T-helper 1 cell treated with Interleukin-12 subunit alpha and Interleukin-12 subunit beta and Interleukin-4 antibody, amounts not matched to agents 30 μg/mL and 1 μg/mL, for 36 hours (primary cell): ENCODE data around the gene AQP2.
A peak's percentile ranks its signal among the peaks of the same experiment; 100 is the strongest.

ENCODE experiments used
- H3K27ac Mint-ChIP-seq: one replicate; pipeline ENCODE4 v1.8.0; 2021; ENCODE audit warnings: mild to moderate bottlenecking, mixed read lengths
- H3K27me3 Mint-ChIP-seq: one replicate; pipeline ENCODE4 v1.8.0; 2021; ENCODE audit warnings: low read depth, mixed read lengths
- H3K36me3 Mint-ChIP-seq: one replicate; pipeline ENCODE4 v1.8.0; 2021; ENCODE audit warnings: low read depth, mixed read lengths
- H3K4me1 Mint-ChIP-seq: one replicate; pipeline ENCODE4 v1.8.0; 2021; ENCODE audit warnings: low read depth, mixed read lengths
- H3K4me3 Mint-ChIP-seq: one replicate; pipeline ENCODE4 v1.8.0; 2021; ENCODE audit warnings: mild to moderate bottlenecking, moderate library complexity, mixed read lengths
- H3K9me3 Mint-ChIP-seq: one replicate; pipeline ENCODE4 v1.8.0; 2021; ENCODE audit warnings: mixed read lengths

AQP2 gene

GRCh38 chr12:49942921-49943624 is 7.5 kb upstream of the AQP2 start:
- Mint-ChIP-seq H3K4me3 (no peak overlapping the region), H3K27me3 (no peaks in the 10 kb centered on the region), H3K27ac (no peak overlapping the region), H3K36me3 (no peaks in the 10 kb centered on the region), H3K4me1 (peaks cover 23% of the 10 kb centered on the region), H3K9me3 (no peaks in the 10 kb centered on the region)

GRCh38 chr12:49943625-49943960 is 6.9 kb upstream of the AQP2 start:
- Mint-ChIP-seq H3K4me3 (no peak overlapping the region), H3K36me3 (no peaks in the 10 kb centered on the region), H3K4me1 (peaks cover 23% of the 10 kb centered on the region), H3K9me3 (no peaks in the 10 kb centered on the region), H3K27me3 (peaks cover under 1% of the 10 kb centered on the region), H3K27ac (no peak overlapping the region)

- H3K36me3 Mint-ChIP-seq, result no peaks in the 10 kb centered on the region
- no peak overlapping the region for H3K27ac Mint-ChIP-seq
- H3K4me1 Mint-ChIP-seq, result peaks cover 23% of the 10 kb centered on the region
- H3K9me3 Mint-ChIP-seq, result no peaks in the 10 kb centered on the region
- H3K27me3 Mint-ChIP-seq, result peaks cover 3% of the 10 kb centered on the region
- no peak overlapping the region for H3K4me3 Mint-ChIP-seq
Observed at GRCh38 chr12:49944046-49944445, 6.5 kb upstream of the AQP2 start.

- Mint-ChIP-seq H3K9me3 (no peaks in the 10 kb centered on the region), H3K27ac (no peak overlapping the region), H3K27me3 (peaks cover 3% of the 10 kb centered on the region), H3K36me3 (no peaks in the 10 kb centered on the region), H3K4me1 (peaks cover 23% of the 10 kb centered on the region), H3K4me3 (no peak overlapping the region)
Observed at GRCh38 chr12:49944718-49945117, 5.8 kb upstream of the AQP2 start.

GRCh38 chr12:49945394-49946080 is 5.0 kb upstream of the AQP2 start:
- Mint-ChIP-seq H3K4me3 (peak overlapping the region; percentile 83), H3K27me3 (peaks cover 3% of the 10 kb centered on the region), H3K9me3 (no peaks in the 10 kb centered on the region), H3K27ac (peak overlapping the region; percentile 94), H3K36me3 (no peaks in the 10 kb centered on the region), H3K4me1 (peaks cover 23% of the 10 kb centered on the region)

- Mint-ChIP-seq H3K4me1 (peaks cover 23% of the 10 kb centered on the region), H3K27ac (no peak overlapping the region), H3K9me3 (no peaks in the 10 kb centered on the region), H3K27me3 (peaks cover 3% of the 10 kb centered on the region), H3K4me3 (no peak overlapping the region), H3K36me3 (no peaks in the 10 kb centered on the region)
Observed at GRCh38 chr12:49946086-49946485, 4.5 kb upstream of the AQP2 start.

GRCh38 chr12:49946497-49946896 is 4.0 kb upstream of the AQP2 start:
- H3K4me1 Mint-ChIP-seq, result peaks cover 23% of the 10 kb centered on the region
- H3K36me3 Mint-ChIP-seq, result no peaks in the 10 kb centered on the region
- H3K27ac Mint-ChIP-seq, result no peak overlapping the region
- H3K9me3 Mint-ChIP-seq, result no peaks in the 10 kb centered on the region
- H3K4me3 Mint-ChIP-seq, result no peak overlapping the region
- peaks cover 3% of the 10 kb centered on the region for H3K27me3 Mint-ChIP-seq

- no peaks in the 10 kb centered on the region for H3K9me3 Mint-ChIP-seq
- peaks cover 8% of the 10 kb centered on the region for H3K27me3 Mint-ChIP-seq
- H3K36me3 Mint-ChIP-seq, result no peaks in the 10 kb centered on the region
Observed at GRCh38 chr12:49947593-49948226, 2.8 kb upstream of the AQP2 start.

GRCh38 chr12:49948866-49949845 is 1.4 kb upstream of the AQP2 start:
- H3K4me3 Mint-ChIP-seq, result no peak overlapping the region
- H3K4me1 Mint-ChIP-seq, result peaks cover 13% of the 10 kb centered on the region
- peaks cover 19% of the 10 kb centered on the region for H3K27me3 Mint-ChIP-seq
- no peak overlapping the region for H3K27ac Mint-ChIP-seq
- H3K36me3 Mint-ChIP-seq, result no peaks in the 10 kb centered on the region
- no peaks in the 10 kb centered on the region for H3K9me3 Mint-ChIP-seq

More at GRCh38 chr12:49947593-49948226, 2.8 kb upstream of the AQP2 start:
- Mint-ChIP-seq H3K4me3 (no peak overlapping the region), H3K4me1 (peaks cover 19% of the 10 kb centered on the region), H3K27ac (no peak overlapping the region)

- Mint-ChIP-seq H3K4me1 (peaks cover 14% of the 10 kb centered on the region), H3K27me3 (peaks cover 26% of the 10 kb centered on the region), H3K36me3 (no peaks in the 10 kb centered on the region), H3K4me3 (no peak overlapping the region), H3K9me3 (no peaks in the 10 kb centered on the region), H3K27ac (no peak overlapping the region)
Observed at GRCh38 chr12:49949866-49950265, 671 bp upstream of the AQP2 start.

GRCh38 chr12:49951411-49952240 is 1.1 kb downstream of the AQP2 start:
- peaks cover 1% of the 10 kb centered on the region for H3K4me1 Mint-ChIP-seq
- no peaks in the 10 kb centered on the region for H3K36me3 Mint-ChIP-seq
- H3K27ac Mint-ChIP-seq, result no peak overlapping the region
- H3K27me3 Mint-ChIP-seq, result peaks cover 37% of the 10 kb centered on the region
- no peaks in the 10 kb centered on the region for H3K9me3 Mint-ChIP-seq
- H3K4me3 Mint-ChIP-seq, result no peak overlapping the region

GRCh38 chr12:49952391-49953055 is 2.0 kb downstream of the AQP2 start:
- H3K27me3 Mint-ChIP-seq, result peaks cover 46% of the 10 kb centered on the region
- H3K36me3 Mint-ChIP-seq, result no peaks in the 10 kb centered on the region
- no peaks in the 10 kb centered on the region for H3K9me3 Mint-ChIP-seq
- peaks cover 1% of the 10 kb centered on the region for H3K4me1 Mint-ChIP-seq
- no peak overlapping the region for H3K4me3 Mint-ChIP-seq
- H3K27ac Mint-ChIP-seq, result no peak overlapping the region

- peaks cover 52% of the 10 kb centered on the region for H3K27me3 Mint-ChIP-seq
- no peak overlapping the region for H3K4me3 Mint-ChIP-seq
- no peaks in the 10 kb centered on the region for H3K36me3 Mint-ChIP-seq
- H3K9me3 Mint-ChIP-seq, result no peaks in the 10 kb centered on the region
- H3K27ac Mint-ChIP-seq, result no peak overlapping the region
- peaks cover 1% of the 10 kb centered on the region for H3K4me1 Mint-ChIP-seq
Observed at GRCh38 chr12:49953151-49953550, 2.6 kb downstream of the AQP2 start.
